Fibroblast of upper back skin (primary cell): ENCODE measurements around the gene LDLR.
"Not testable (repeated sequence)": the region's sequence is repeated elsewhere in the genome, so short reads cannot be mapped to it uniquely, and the experiment has no call there.

Source experiments
- DNase-seq: peaks from one replicate; pipeline ENCODE4 v3.0.0-alpha.2; 2013

Gene LDLR

GRCh38 chr19:11176466-11177193 is 87.4 kb downstream of the LDLR start:
- DNase-seq, result no peak

- no peak for DNase-seq
Observed at GRCh38 chr19:11177592-11177991, 88.3 kb downstream of the LDLR start.

GRCh38 chr19:11179145-11179465 is 89.8 kb downstream of the LDLR start:
- DNase-seq, result not testable (repeated sequence)

GRCh38 chr19:11179716-11180297 is 90.5 kb downstream of the LDLR start:
- DNase-seq, result no peak

- no peak for DNase-seq
Observed at GRCh38 chr19:11180346-11180745, 91.1 kb downstream of the LDLR start.

GRCh38 chr19:11180975-11181374 is 91.7 kb downstream of the LDLR start:
- DNase-seq, result not testable (repeated sequence)

- no peak for DNase-seq
Observed at GRCh38 chr19:11181488-11181887, 92.2 kb downstream of the LDLR start.
